ENCODE results near the gene CKAP2L. TPM values are rescaled to one million over a fixed set of nuclear protein-coding genes. Genes with fewer than 3 reads are reported as not detected.

Gene CKAP2L
- total and polyA plus RNA-seq, 4 donors, result 0.19 to 15.9 (median 0.91) TPM; not detected in 1

- TF ChIP-seq ZBTB33 (IDR thresholded peaks at IDR 0.05), result no peak
- TF ChIP-seq YY1 (IDR thresholded peaks at IDR 0.05), result no peak
- TF ChIP-seq TAF1 (conservative IDR thresholded peaks at IDR 0.05), result no peak
- TF ChIP-seq NR2F2 (IDR thresholded peaks at IDR 0.05), result no peak
- TF ChIP-seq HNF4G (IDR thresholded peaks at IDR 0.05), result no peak
- TF ChIP-seq SP1 (IDR thresholded peaks at IDR 0.05), result no peak
- TF ChIP-seq GABPA (IDR thresholded peaks at IDR 0.05 in 1 of 2, conservative IDR thresholded peaks at IDR 0.05 in 1 of 2), result no peak
- no peak for TF ChIP-seq RXRA (IDR thresholded peaks at IDR 0.05)
- TF ChIP-seq CTCF (IDR thresholded peaks at IDR 0.05; ENCODE audit: low read depth, low read length, missing input control), result no peak
- no peak for TF ChIP-seq ATF3 (IDR thresholded peaks at IDR 0.05)
- TF ChIP-seq REST (IDR thresholded peaks at IDR 0.05), result no peak
- TF ChIP-seq RAD21 (IDR thresholded peaks at IDR 0.05), result no peak
- TF ChIP-seq MAX (IDR thresholded peaks at IDR 0.05), result no peak
- TF ChIP-seq FOXA2 (IDR thresholded peaks at IDR 0.05), result no peak
- TF ChIP-seq FOXA1 (IDR thresholded peaks at IDR 0.05), result no peak
- TF ChIP-seq JUND (IDR thresholded peaks at IDR 0.05), result no peak
- TF ChIP-seq HNF4A (conservative IDR thresholded peaks at IDR 0.05), result no peak
- TF ChIP-seq EGR1 (IDR thresholded peaks at IDR 0.05; ENCODE audit: low read depth in 2 of 2), result no peak
- WGBS, result 86% methylated on average over 2 of the region's 2 CpGs
- Histone ChIP-seq H3K4me1 (ENCODE audit: control insufficient read depth in 4 of 4, insufficient read depth in 4 of 4, low read length in 3 of 4) (peaks cover 0 to 2% (median 0%) of the 10 kb centered on the region in 4 donors), H3K4me3 (ENCODE audit: low read depth in 1 of 3, low read length in 3 of 3) (no peak overlapping the region), H3K27ac (ENCODE audit: low read depth in 1 of 2, low read length in 2 of 2) (no peak overlapping the region), H3K36me3 (ENCODE audit: control insufficient read depth in 4 of 4, insufficient read depth in 3 of 4, low read depth in 1 of 4, low read length in 3 of 4) (no peaks in the 10 kb centered on the region), H3K9me3 (ENCODE audit: control insufficient read depth in 4 of 4, low read length in 3 of 4) (no peaks in the 10 kb centered on the region), H3K9ac (ENCODE audit: low read depth in 1 of 2, low read length in 2 of 2) (no peak overlapping the region), H3K27me3 (ENCODE audit: control insufficient read depth in 4 of 4, insufficient read depth in 4 of 4, low read length in 3 of 4) (no peaks in the 10 kb centered on the region)
- DNase-seq (ENCODE audit: low spot score), result no peak
These were observed 32.9 kb downstream of the CKAP2L start for GRCh38 chr2:112731479-112731878.

All from liver (tissue), 9 donors.